Hair follicular keratinocyte (primary cell): ENCODE measurements around the gene NKAIN1. TPM values are rescaled to one million over a fixed set of nuclear protein-coding genes. Genes with fewer than 3 reads are reported as not detected.

Source experiments
- total RNA-seq: library from RNA; depleted of rRNA; stranded (reverse); fragments of >200 nt; gene quantifications from 2 replicates; pipeline ENCODE4 v1.2.3, GENCODE V29; 2015

NKAIN1 gene
- not detected in 2 replicates for total RNA-seq

GRCh38 chr1:31239653-31240241 lies at the start of gene NKAIN1:
Gene NKAIN1, minus strand, starts transcription at chr1:31239887. Its CDS starts 340 bp downstream, at chr1:31239547.

Other genes with a start within 250 kb of the NKAIN1 start
- gene PUM1, start 174.2 kb downstream of the NKAIN1 start, total RNA-seq: 41.1 and 45.9 TPM in 2 replicates
- gene SNRNP40, start 56.9 kb upstream of the NKAIN1 start, total RNA-seq: 47.5 and 74.3 TPM in 2 replicates
- gene ZCCHC17, start 57.1 kb upstream of the NKAIN1 start, total RNA-seq: 49.7 and 57.3 TPM in 2 replicates
- 3.2 TPM in 1 of 2 replicates, not detected in the other for gene FABP3, start 133.2 kb upstream of the NKAIN1 start, total RNA-seq
- 362 and 491 TPM in 2 replicates for gene SERINC2, start 173.3 kb upstream of the NKAIN1 start, total RNA-seq